Nephron progenitor cell (in vitro differentiated cells): ENCODE results near the gene SLC6A19.

Experiments
- DNase-seq: peaks from one replicate; pipeline ENCODE4 v3.0.0; 2021
- H3K27ac Mint-ChIP-seq: 2 replicates; pipeline ENCODE4 v1.8.0; 2021; ENCODE audit warnings: mild to moderate bottlenecking, moderate library complexity, mixed read lengths
- H3K27me3 Mint-ChIP-seq: 2 replicates; pipeline ENCODE4 v1.8.0; 2021; ENCODE audit warnings: mild to moderate bottlenecking, low read depth, mixed read lengths; ENCODE audit not compliant: poor library complexity
- H3K36me3 Mint-ChIP-seq: 2 replicates; pipeline ENCODE4 v1.8.0; 2021; ENCODE audit warnings: low read depth, mixed read lengths
- H3K4me1 Mint-ChIP-seq: 2 replicates; pipeline ENCODE4 v1.8.0; 2021; ENCODE audit warnings: mixed read lengths
- H3K4me3 Mint-ChIP-seq: 2 replicates; pipeline ENCODE4 v1.8.0; 2021; ENCODE audit warnings: mild to moderate bottlenecking, moderate library complexity, mixed read lengths
- H3K9me3 Mint-ChIP-seq: 2 replicates; pipeline ENCODE4 v1.8.0; 2021; ENCODE audit warnings: mild to moderate bottlenecking, moderate library complexity, mixed read lengths
- CTCF ChIP-seq: fragments of 200-600 bp; sonication (generic); IDR thresholded peaks from 2 replicates; pipeline ENCODE4 v1.5.0; 2021; ENCODE audit warnings: antibody characterized with exemption

The SLC6A19 gene

GRCh38 chr5:1249366-1250280, 48.2 kb downstream of the SLC6A19 start:
- Mint-ChIP-seq H3K9me3 (no peaks in the 10 kb centered on the region), H3K27me3 (peaks cover 22% of the 10 kb centered on the region), H3K4me3 (no peak overlapping the region), H3K36me3 (no peaks in the 10 kb centered on the region), H3K27ac (no peak overlapping the region), H3K4me1 (peaks cover 14% of the 10 kb centered on the region)
- no peak for DNase-seq
- TF ChIP-seq CTCF, result no peak

- no peak for TF ChIP-seq CTCF
- no peak for DNase-seq
- Mint-ChIP-seq H3K4me1 (peaks cover 28% of the 10 kb centered on the region), H3K27ac (peak overlapping the region; percentile 7), H3K27me3 (peaks cover 21% of the 10 kb centered on the region), H3K36me3 (no peaks in the 10 kb centered on the region), H3K9me3 (no peaks in the 10 kb centered on the region), H3K4me3 (no peak overlapping the region)
These were observed 50.5 kb downstream of the SLC6A19 start for GRCh38 chr5:1251678-1252580.

- peak overlapping the region; percentile 66 for H3K27ac Mint-ChIP-seq
- peaks cover 14% of the 10 kb centered on the region for H3K27me3 Mint-ChIP-seq
- no peaks in the 10 kb centered on the region for H3K36me3 Mint-ChIP-seq
- H3K4me1 Mint-ChIP-seq, result peaks cover 28% of the 10 kb centered on the region
- no peak for TF ChIP-seq CTCF
- H3K9me3 Mint-ChIP-seq, result no peaks in the 10 kb centered on the region
- no peak for DNase-seq
- H3K4me3 Mint-ChIP-seq, result no peak overlapping the region
These were observed 51.3 kb downstream of the SLC6A19 start for GRCh38 chr5:1252681-1253080.

GRCh38 chr5:1253456-1254105, 52.2 kb downstream of the SLC6A19 start:
- TF ChIP-seq CTCF, result no peak
- Mint-ChIP-seq H3K4me3 (no peak overlapping the region), H3K36me3 (no peaks in the 10 kb centered on the region), H3K27ac (no peak overlapping the region), H3K27me3 (peaks cover 9% of the 10 kb centered on the region), H3K4me1 (peaks cover 28% of the 10 kb centered on the region), H3K9me3 (no peaks in the 10 kb centered on the region)
- no peak for DNase-seq

- TF ChIP-seq CTCF, result no peak
- Mint-ChIP-seq H3K27ac (no peak overlapping the region), H3K36me3 (no peaks in the 10 kb centered on the region), H3K4me3 (no peak overlapping the region), H3K9me3 (no peaks in the 10 kb centered on the region), H3K4me1 (peaks cover 28% of the 10 kb centered on the region), H3K27me3 (peaks cover 8% of the 10 kb centered on the region)
- no peak for DNase-seq
These were observed 52.8 kb downstream of the SLC6A19 start for GRCh38 chr5:1254196-1254595.
